ENCODE measurements around the gene SORCS2.

Gene SORCS2

DNA sequence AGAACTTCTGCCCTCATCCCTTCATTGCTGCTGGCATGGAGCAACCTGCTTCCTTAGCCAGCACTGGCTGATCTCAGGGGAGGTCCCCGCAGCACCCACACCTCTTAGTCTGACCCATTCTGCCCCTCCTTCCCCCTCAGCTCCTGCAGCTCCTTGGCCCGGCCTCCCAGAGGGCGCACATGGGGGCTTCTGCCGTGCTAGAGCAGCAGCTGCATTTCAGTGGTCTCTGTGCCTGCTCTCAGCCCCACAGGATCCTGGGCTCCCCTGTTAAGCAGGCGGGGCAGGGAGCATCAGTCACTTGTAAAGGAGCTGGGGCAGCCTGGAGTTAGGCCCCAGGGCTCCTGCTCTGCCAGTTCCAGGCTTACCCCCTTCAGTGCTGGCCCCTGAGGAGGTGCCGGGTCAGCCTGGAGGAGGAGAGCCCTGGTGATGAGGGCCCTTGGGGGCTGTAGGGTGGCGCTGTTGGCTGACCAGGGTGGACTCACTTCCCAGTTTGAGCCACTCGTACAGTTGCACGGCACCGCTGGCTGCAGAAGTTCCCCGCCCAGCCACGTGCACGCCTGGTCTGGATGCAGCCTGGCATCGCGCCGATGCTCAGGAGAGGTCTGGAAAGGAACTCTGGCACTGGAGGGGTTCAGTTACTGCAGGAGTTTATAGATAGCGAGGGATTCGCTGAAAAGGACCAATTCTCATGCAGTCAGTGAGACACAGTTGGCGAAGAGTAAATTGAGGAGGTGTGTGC lies 327.5 kb downstream of the SORCS2 start:
- no peak for DNase-seq

- DNase-seq: no peak
These were observed 329.3 kb downstream of the SORCS2 start for GRCh38 chr4:7521666-7522065.

DNA sequence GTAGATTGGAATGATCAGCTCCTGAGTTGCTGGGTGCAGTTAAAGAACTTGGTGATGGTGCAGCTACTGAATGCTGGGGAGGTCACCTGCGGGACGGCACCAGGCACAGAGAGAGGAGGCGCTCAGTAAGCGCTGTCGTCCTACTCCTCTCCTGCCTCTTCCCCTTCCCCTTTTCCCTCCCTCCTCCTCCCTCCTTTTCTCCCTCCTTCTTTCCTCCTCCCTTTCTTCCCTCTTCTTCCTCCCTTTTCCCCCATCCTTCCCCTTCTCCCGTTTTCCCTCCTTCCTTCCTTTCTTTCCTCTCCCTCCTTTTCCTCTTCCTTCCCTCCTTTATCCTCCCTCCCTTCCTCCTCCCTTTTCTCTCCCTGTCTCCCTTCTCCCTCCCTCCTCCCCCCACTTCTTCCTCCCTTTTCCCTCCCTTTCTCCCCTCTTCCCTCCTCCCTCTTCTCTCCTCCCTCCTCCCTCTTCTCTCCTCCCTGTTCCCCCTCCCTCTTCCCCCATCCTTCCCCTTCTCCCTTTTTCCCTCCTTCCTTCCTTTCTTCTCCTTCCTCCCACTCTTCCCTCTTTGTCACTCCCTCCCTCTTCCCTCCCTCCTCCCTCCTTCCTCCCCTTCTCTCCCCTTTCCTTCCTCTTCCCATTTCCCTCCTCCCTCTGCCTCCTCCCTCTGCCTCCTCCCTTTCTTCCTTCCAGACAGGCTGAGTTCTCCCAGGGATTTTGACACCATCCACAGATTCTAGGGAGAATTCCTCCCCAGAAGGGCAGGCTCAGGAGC lies 330.3 kb downstream of the SORCS2 start:
- DNase-seq: no peak

- DNase-seq: no peak
These were observed 331.2 kb downstream of the SORCS2 start for GRCh38 chr4:7523526-7523925.

DNA sequence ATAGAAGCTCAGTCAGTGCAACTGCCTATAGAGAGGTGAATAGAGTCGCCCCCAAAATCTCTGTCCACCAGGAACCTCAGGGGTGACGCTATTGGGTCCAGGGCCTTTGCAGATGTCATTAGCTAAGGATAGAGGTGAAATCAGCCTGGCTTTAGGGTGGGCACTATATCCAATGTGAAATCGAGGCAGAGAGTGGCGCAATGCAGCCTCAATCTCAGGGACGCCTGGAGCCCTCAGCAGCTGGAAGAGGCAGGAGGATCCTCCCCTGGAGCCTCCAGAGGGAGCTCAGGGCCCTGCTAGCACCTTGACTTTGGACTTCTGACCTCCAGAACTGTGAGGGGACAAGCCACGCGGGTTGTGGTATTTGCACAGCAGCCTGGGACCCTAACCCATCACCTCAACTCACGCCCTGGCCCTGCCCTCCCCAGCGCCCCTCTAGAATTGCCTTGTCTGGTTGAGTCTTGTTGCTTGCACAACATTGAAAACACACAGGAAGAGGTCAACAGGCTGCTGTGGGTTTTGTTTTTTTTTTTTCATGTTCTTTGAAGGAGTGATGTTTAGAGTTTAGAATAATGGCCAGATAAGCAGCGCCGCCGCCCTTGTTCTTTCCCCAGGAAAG lies 331.8 kb downstream of the SORCS2 start:
- DNase-seq: no peak

- DNase-seq: no peak
These were observed 332.5 kb downstream of the SORCS2 start for GRCh38 chr4:7524843-7525242.

DNA sequence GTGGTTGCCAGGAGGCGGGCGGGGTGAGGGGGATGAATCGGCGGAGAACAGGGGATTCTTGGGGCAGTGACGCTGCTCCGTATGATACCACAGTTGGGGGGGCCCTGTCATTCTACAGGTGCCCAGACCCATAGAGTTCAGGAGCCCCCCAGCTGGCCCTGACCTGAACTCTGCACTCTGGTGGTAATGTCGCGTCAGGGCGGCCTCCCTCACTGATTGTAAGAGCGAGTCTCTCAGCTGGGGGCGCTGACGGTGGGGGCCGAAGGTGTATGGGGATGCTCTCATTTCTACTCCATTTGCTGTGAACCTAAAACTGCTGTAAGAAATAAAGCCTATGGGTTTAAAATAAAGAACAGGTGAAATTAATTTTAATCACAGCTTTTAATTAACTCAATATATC lies 334.2 kb downstream of the SORCS2 start:
- DNase-seq: no peak

DNA sequence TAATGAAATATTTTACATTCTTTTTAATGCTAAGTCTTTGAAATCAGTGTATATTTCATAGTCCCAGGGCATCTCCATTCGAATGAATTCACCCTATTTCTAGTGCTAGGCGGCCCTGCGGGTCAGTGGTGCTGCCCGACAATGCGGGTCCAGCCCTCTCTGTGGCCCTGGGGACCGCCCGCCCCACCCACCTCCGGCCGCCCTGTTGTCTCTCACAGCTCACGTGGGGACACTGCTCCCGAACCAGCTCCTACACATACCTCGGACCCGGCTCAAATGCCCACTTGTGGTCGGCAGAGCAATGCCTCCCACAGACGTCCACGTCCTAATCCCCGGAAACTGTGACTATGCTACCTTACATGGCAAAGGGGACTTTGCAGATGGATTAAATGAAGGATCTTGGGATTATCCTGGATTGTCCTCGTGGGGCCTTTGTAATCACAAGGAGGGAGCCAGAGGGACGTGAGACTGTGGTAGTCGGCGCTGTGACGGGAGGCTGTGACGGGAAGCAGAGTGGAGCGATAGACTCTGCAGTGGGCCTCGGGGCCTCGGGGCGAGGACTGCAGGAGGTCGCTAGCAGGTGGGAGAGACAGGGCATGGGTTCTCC lies 334.7 kb downstream of the SORCS2 start:
- no peak for DNase-seq

DNA sequence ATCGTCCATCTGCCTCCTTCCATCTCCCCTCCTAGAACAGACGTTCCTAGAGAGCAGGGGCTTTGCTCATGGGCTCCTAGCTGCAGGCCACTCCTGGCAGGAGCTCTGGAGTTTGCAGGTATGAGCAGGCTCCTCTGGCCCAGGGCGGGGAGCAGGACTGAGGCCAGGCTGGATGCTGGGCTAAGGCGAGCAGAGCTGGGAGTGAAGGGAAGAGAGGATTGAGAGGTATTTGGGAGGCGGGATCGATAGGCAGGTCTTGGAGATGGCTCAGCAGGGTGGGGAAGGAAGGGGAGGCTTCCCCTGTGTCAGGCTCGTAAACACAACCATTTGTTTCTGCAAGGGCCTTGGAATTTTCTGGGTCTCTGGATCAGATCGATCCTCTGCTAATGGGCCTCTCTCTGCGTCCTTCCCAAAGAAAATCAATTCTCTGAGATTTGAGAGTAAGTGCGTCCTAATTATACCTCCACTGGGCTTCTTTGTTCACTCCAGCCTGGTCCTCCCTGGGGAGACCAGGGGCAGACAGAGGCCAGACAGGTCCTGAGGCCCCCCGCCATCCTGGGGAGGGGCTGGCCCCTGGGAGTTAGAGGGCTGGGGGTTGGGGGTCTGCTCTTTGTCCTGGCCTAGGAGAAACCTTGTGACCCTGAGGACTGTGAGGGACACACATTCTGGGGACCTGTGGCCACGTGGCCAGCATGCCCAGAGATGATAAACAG lies 337.2 kb downstream of the SORCS2 start:
- no peak for DNase-seq

GRCh38 chr4:7530082-7530481 lies 337.7 kb downstream of the SORCS2 start:
- DNase-seq: no peak

DNA sequence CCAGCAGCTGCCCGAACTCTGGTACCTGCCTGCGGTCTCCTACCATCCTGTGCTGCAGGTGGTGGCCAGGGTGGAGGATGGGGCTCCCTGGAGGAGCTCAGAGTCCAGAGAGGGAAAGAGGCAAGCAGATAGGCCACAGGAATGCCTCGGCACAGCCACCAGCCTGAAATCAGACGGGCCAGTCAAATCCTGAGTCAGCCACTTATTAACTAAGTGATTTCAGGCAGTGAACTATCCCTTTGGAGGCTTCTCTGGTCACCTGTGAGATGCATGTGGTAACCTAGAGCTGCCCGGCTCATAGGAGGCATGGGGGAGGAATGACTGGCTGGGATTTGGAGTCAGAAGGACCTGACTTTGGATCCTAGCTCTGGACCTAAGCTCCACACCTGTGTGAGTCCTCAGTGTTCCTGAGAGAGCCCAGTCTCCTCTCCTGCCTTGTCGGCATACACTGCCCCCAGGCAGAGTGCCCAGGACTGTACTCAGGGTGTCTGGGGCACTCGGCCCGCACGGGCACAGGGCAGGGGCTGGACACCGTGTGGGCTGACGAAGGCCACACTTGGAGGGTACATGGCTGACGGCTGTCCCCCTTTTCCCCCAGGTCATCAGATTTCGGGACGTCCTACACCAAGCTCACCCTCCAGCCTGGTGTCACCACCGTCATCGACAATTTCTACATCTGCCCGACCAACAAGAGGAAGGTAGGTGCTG lies 338.7 kb downstream of the SORCS2 start:
- no peak for DNase-seq

GRCh38 chr4:7531640-7531994 lies 339.3 kb downstream of the SORCS2 start:
- DNase-seq: no peak

DNA sequence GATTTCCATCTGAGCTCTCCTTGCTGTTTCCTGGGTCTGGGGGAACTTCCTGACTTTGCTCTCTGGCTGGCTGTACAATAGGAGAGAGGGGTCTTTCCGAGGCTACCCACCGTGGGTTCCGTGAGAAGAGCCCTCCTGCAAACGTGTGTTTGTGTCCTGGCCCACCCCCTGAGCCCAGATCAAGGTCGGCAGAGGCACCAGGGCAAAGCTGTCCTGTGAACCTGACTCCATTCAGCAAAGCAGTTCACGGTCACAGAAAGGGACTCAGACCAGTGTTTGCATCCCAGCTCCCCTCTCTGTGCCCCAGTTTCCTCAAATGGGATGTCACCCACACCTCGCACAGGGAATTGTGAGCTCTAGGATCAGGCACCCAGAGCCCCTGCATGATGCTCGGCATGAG lies 339.7 kb downstream of the SORCS2 start:
- no peak for DNase-seq

- no peak for DNase-seq
These were observed 340.9 kb downstream of the SORCS2 start for GRCh38 chr4:7533267-7533666.

DNA sequence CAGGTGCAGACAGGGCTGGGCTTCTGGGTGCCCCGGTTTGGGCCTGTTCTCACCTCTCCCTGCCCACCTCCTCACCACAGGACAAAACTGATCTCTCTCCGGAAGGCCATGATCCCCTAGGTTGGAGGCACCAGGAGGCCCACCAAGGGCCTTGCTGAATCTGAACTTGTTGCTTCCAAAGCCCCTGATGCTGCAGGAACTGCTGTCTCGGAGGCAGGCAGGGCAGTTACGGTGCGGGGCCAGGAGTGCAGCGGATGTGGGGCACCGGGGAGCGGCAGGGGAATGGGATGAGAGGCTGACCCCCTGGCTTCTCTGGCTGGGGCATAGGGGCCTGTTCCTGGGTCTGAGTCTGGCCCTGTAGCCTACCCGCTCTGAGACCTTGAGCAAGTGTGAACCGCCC lies 342.8 kb downstream of the SORCS2 start:
- no peak for DNase-seq

- no peak for DNase-seq
These were observed 343.3 kb downstream of the SORCS2 start for GRCh38 chr4:7535619-7536018.

DNA sequence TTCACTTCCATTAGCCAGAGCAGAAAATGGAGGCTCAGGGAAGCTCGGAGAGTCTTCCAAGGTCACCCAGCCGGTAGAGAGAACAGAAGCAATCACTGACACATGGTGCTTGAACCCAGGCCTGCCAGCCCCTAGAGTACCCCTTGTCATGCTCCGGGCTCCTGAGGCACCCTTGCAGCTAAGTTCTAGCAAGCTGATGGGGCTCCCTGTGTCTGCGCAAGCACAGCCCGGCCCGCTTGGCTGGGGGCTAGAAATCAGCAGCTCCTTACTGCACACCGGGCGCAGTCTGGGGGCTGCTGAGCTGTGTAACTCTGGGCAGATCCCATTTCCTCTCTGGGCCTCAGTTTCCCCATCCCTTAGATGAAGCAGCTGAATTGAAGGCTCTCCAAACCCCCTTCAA lies 344.5 kb downstream of the SORCS2 start:
- no peak for DNase-seq

DNA sequence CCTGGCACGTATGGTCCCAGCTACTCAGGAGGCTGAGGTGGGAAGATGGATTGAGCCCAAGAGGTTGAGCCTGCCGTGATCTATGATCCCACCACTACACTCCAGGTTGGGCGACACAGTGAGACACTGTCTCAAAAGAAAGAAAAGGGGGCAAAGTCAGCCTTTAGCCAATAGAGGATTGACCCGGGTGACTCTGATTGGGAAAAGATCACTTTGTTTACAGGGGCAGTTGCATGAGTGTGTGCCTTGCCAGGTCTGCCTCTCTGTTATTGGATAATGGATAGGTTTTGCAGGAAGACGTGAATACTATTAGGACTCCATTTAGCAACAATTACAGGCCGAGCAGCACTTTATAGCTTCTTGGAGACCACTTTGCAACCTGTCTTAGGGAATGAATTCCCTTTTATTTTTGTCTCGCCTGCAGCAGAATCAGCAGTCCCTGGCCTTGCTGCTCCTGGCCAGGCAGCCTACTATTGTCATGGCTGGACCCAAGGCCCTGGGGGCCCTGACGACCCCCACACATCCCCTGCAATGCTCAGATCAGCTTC lies 345.6 kb downstream of the SORCS2 start:
- no peak for DNase-seq

- DNase-seq: no peak
These were observed 346.2 kb downstream of the SORCS2 start for GRCh38 chr4:7538518-7538917.

GRCh38 chr4:7539186-7539585 lies 346.8 kb downstream of the SORCS2 start:
- no peak for DNase-seq

GRCh38 chr4:7539659-7540058 lies 347.3 kb downstream of the SORCS2 start:
- DNase-seq: no peak

DNA sequence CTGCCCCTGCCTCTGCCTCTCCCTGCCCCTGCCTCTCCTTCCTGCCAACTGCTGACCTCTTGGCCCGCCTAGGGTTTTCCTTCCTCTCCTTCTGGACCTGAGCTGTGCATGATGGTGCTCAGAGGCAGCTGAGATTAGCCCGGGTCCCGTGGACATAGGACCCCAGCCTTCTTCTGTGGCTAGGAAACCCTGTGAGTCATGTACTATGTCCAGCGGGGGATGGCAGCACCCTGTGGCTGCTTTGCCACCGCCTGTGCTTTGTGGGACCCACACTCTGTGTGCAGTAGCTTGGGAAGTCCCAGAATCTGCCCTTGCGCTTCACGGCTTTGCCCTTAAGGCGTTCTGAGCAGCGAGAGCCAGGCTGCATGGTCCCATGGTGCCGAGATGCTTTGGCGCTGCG lies 347.9 kb downstream of the SORCS2 start:
- DNase-seq: no peak

Measured in left hindlimb (tissue), 1 donor.